NOMO-1 treated with dmso at 0.1 percent for 144 hours (cell line): Measurements from ENCODE around the gene HRH3.

ENCODE experiments used
- DNase-seq: peaks from one replicate; lab custom pipeline; 2025; ENCODE audit not compliant: unreplicated experiment; lab: John Stamatoyannopoulos, UW

The HRH3 gene

GRCh38 chr20:62230696-62231095 lies 10.6 kb upstream of the HRH3 start:
- no peak for DNase-seq

- no peak for DNase-seq
These were observed 10.2 kb upstream of the HRH3 start for GRCh38 chr20:62230276-62230675.

- DNase-seq: no peak
These were observed 9.6 kb upstream of the HRH3 start for GRCh38 chr20:62229667-62230066.

- DNase-seq: no peak
These were observed 9.0 kb upstream of the HRH3 start for GRCh38 chr20:62228982-62229545.

GRCh38 chr20:62227977-62228958 lies 8.2 kb upstream of the HRH3 start:
- DNase-seq: no peak

GRCh38 chr20:62227591-62227976 lies 7.5 kb upstream of the HRH3 start:
- no peak for DNase-seq

GRCh38 chr20:62226707-62227590 lies 6.9 kb upstream of the HRH3 start:
- DNase-seq: no peak

GRCh38 chr20:62225820-62226635 lies 6.0 kb upstream of the HRH3 start:
- no peak for DNase-seq

GRCh38 chr20:62225026-62225425 lies 4.9 kb upstream of the HRH3 start:
- no peak for DNase-seq

- no peak for DNase-seq
These were observed 4.2 kb upstream of the HRH3 start for GRCh38 chr20:62224113-62224855.

GRCh38 chr20:62223571-62223970 lies 3.5 kb upstream of the HRH3 start:
- DNase-seq: no peak

GRCh38 chr20:62222972-62223371 lies 2.9 kb upstream of the HRH3 start:
- no peak for DNase-seq

- no peak for DNase-seq
These were observed 2.3 kb upstream of the HRH3 start for GRCh38 chr20:62222266-62222850.

- DNase-seq: no peak
These were observed 839 bp upstream of the HRH3 start for GRCh38 chr20:62220666-62221568.

- no peak for DNase-seq
These were observed 732 bp downstream of the HRH3 start for GRCh38 chr20:62219101-62219991.

- DNase-seq: no peak
These were observed 1.9 kb downstream of the HRH3 start for GRCh38 chr20:62217913-62218773.
